ENCODE results near the gene ACLY.

GRCh38 chr17:41915566-41915965 is 3.2 kb downstream of the ACLY start:
- no peak for TF ChIP-seq GATA2 (IDR thresholded peaks at IDR 0.05; ENCODE audit: low read depth, low read length)
- TF ChIP-seq GATA3 (IDR thresholded peaks at IDR 0.05; ENCODE audit: low read depth, low read length), result no peak

Data from SH-SY5Y (cell line).